H9 (cell line): ENCODE results near the gene DPT. TPM values are rescaled to one million over a fixed set of nuclear protein-coding genes. Genes with fewer than 3 reads are reported as not detected.

Experiments used
- DNase-seq: peaks from one replicate; pipeline ENCODE4 v3.0.0-alpha.2; 2017
- H2AFZ ChIP-seq: one replicate; pipeline ENCODE4 v1.6.1; 2013; ENCODE audit warnings: mild to moderate bottlenecking, low read length, control low read depth, moderate library complexity
- H2AK5ac ChIP-seq: 2 replicates; pipeline ENCODE4 v1.6.1; 2013; ENCODE audit warnings: low read length, control low read depth, mixed read lengths; ENCODE audit not compliant: insufficient read length
- H2BK120ac ChIP-seq: one replicate; pipeline ENCODE4 v1.6.1; 2013; ENCODE audit warnings: low read depth, mild to moderate bottlenecking, low read length, control low read depth, inconsistent platforms; ENCODE audit not compliant: poor library complexity, severe bottlenecking
- H2BK12ac ChIP-seq: 2 replicates; pipeline ENCODE4 v1.6.1; 2013; ENCODE audit warnings: low read length, control low read depth, mixed read lengths, low read depth; ENCODE audit not compliant: insufficient read length
- H2BK15ac ChIP-seq: 2 replicates; pipeline ENCODE4 v1.6.1; 2013; ENCODE audit warnings: low read depth, low read length, control low read depth
- H2BK20ac ChIP-seq: one replicate; pipeline ENCODE4 v1.6.1; 2013; ENCODE audit warnings: low read depth, mild to moderate bottlenecking, low read length, control low read depth, inconsistent platforms; ENCODE audit not compliant: poor library complexity, severe bottlenecking
- H2BK5ac ChIP-seq: 2 replicates; pipeline ENCODE4 v1.6.1; 2013; ENCODE audit warnings: low read length, control low read depth, mixed read lengths; ENCODE audit not compliant: insufficient read length
- H3K14ac ChIP-seq: 2 replicates; pipeline ENCODE4 v1.6.1; 2013; ENCODE audit warnings: low read length, control low read depth; ENCODE audit not compliant: insufficient read depth
- H3K18ac ChIP-seq: 2 replicates; pipeline ENCODE4 v1.6.1; 2013; ENCODE audit warnings: low read depth, mild to moderate bottlenecking, mixed read lengths, low read length, control low read depth; ENCODE audit not compliant: insufficient read length
- H3K23ac ChIP-seq: 2 replicates; pipeline ENCODE4 v1.6.1; 2013; ENCODE audit warnings: low read length, control low read depth, mixed read lengths, low read depth; ENCODE audit not compliant: insufficient read length
- H3K23me2 ChIP-seq: 2 replicates; pipeline ENCODE4 v1.6.1; 2013; ENCODE audit warnings: low read depth, mild to moderate bottlenecking, mixed read lengths, low read length, control low read depth; ENCODE audit not compliant: insufficient read length, poor library complexity, severe bottlenecking
- H3K27ac ChIP-seq: 2 replicates; pipeline ENCODE4 v1.5.1; 2013; ENCODE audit warnings: low read length, control low read depth, mixed read lengths, low read depth; ENCODE audit not compliant: insufficient read length
- H3K27me3 ChIP-seq: 2 replicates; pipeline ENCODE4 v1.6.1; 2013; ENCODE audit warnings: low read length, control low read depth, inconsistent platforms; ENCODE audit not compliant: insufficient read depth
- H3K4ac ChIP-seq: 2 replicates; pipeline ENCODE4 v1.6.1; 2013; ENCODE audit warnings: low read depth, mild to moderate bottlenecking, control low read depth, inconsistent platforms, low read length, moderate library complexity
- H3K4me1 ChIP-seq: 2 replicates; pipeline ENCODE4 v1.6.1; 2013; ENCODE audit warnings: low read length, control low read depth, inconsistent platforms; ENCODE audit not compliant: insufficient read depth
- H3K4me2 ChIP-seq: 2 replicates; pipeline ENCODE4 v1.6.1; 2013; ENCODE audit warnings: low read length, control low read depth, mixed read lengths; ENCODE audit not compliant: insufficient read length, insufficient read depth
- H3K56ac ChIP-seq: 2 replicates; pipeline ENCODE4 v1.6.1; 2013; ENCODE audit warnings: low read depth, mild to moderate bottlenecking, mixed read lengths, low read length, control low read depth; ENCODE audit not compliant: insufficient read length
- H3K79me1 ChIP-seq: 2 replicates; pipeline ENCODE4 v1.6.1; 2013; ENCODE audit warnings: low read depth, mild to moderate bottlenecking, moderate library complexity, low read length, control low read depth, inconsistent platforms; ENCODE audit not compliant: insufficient read depth, poor library complexity, severe bottlenecking
- H3K79me2 ChIP-seq: 2 replicates; pipeline ENCODE4 v1.6.1; 2013; ENCODE audit warnings: low read length, control low read depth, inconsistent platforms; ENCODE audit not compliant: insufficient read depth
- H3K9ac ChIP-seq: 2 replicates; pipeline ENCODE4 v1.6.1; 2013; ENCODE audit warnings: low read length, control low read depth, mixed read lengths; ENCODE audit not compliant: insufficient read length; ENCODE audit errors: extremely low read depth
- H3K9me3 ChIP-seq: one replicate; pipeline ENCODE4 v1.6.1; 2013; ENCODE audit warnings: low read depth, low read length, inconsistent platforms; ENCODE audit not compliant: control insufficient read depth
- H3T11ph ChIP-seq: one replicate; pipeline ENCODE4 v1.6.1; 2013; ENCODE audit warnings: mild to moderate bottlenecking, low read length, control low read depth, inconsistent platforms
- H4K20me1 ChIP-seq: one replicate; pipeline ENCODE4 v1.6.1; 2013; ENCODE audit not compliant: control insufficient read depth, insufficient read length, insufficient read depth
- H4K5ac ChIP-seq: 2 replicates; pipeline ENCODE4 v1.6.1; 2013; ENCODE audit warnings: low read depth, mild to moderate bottlenecking, mixed read lengths, low read length, control low read depth; ENCODE audit not compliant: insufficient read length
- H4K8ac ChIP-seq: replicated peaks from 2 replicates; pipeline ENCODE4 v1.6.1; 2013; ENCODE audit warnings: low read length, control low read depth, mixed read lengths, low read depth; ENCODE audit not compliant: insufficient read length
- H4K91ac ChIP-seq: 2 replicates; pipeline ENCODE4 v1.6.1; 2013; ENCODE audit warnings: low read depth, mild to moderate bottlenecking, moderate library complexity, mixed read lengths, low read length, control low read depth; ENCODE audit not compliant: insufficient read length
- H3K27ac Mint-ChIP-seq, 3 experiments: 2 replicates in 2 of 3; 3 replicates in 1 of 3; pipeline ENCODE4 v1.8.0; 2020 to 2021; ENCODE audit warnings: mixed read lengths in 3 of 3, mild to moderate bottlenecking in 1 of 3, moderate library complexity in 1 of 3
- H3K27me3 Mint-ChIP-seq: 2 replicates; pipeline ENCODE4 v1.8.0; 2021; ENCODE audit warnings: low read depth, mild to moderate bottlenecking, moderate library complexity, mixed read lengths
- H3K36me3 Mint-ChIP-seq, 3 experiments: 2 replicates in 2 of 3; 3 replicates in 1 of 3; pipeline ENCODE4 v1.8.0; 2020 to 2021; ENCODE audit warnings: low read depth in 3 of 3, mixed read lengths in 3 of 3; ENCODE audit not compliant: insufficient read depth in 1 of 3
- H3K4me1 Mint-ChIP-seq, 2 experiments: 2 replicates each; pipeline ENCODE4 v1.8.0; 2020; ENCODE audit warnings: mixed read lengths in 2 of 2
- H3K4me3 Mint-ChIP-seq, 2 experiments: 2 replicates in 1 of 2; 3 replicates in 1 of 2; pipeline ENCODE4 v1.8.0; 2020 to 2021; ENCODE audit warnings: mild to moderate bottlenecking in 2 of 2, mixed read lengths in 2 of 2, moderate library complexity in 1 of 2
- H3K9me3 Mint-ChIP-seq, 2 experiments: 2 replicates in 1 of 2; 3 replicates in 1 of 2; pipeline ENCODE4 v1.8.0; 2020; ENCODE audit warnings: mild to moderate bottlenecking in 2 of 2, mixed read lengths in 2 of 2, moderate library complexity in 1 of 2
- WGBS: extraction: QIAGEN DNeasy Blood & Tissue Kit; methylation state at CpG from one replicate; pipeline ENCODE4 v1.1.7; 2013; ENCODE audit warnings: missing lambda C conversion rate, low lambda C conversion rate, mixed read lengths; ENCODE audit not compliant: insufficient read length; ENCODE audit errors: extremely low coverage; 5-methylcytosine and 5-hydroxymethylcytosine counted together
- total RNA-seq: library from RNA; stranded (reverse); gene quantifications from 2 replicates; pipeline ENCODE4 v1.2.1, GENCODE V29; 2021
- TF ChIP-seq, protein P1 (sequence below): fragments of 200-600 bp; sonication (generic); conservative IDR thresholded peaks from 3 replicates; pipeline ENCODE4 v1.8.0; 2021; ENCODE audit warnings: antibody characterized with exemption, mild to moderate bottlenecking

DPT gene
- total RNA-seq, 1 experiment from 2014 or later = not detected

DNA sequence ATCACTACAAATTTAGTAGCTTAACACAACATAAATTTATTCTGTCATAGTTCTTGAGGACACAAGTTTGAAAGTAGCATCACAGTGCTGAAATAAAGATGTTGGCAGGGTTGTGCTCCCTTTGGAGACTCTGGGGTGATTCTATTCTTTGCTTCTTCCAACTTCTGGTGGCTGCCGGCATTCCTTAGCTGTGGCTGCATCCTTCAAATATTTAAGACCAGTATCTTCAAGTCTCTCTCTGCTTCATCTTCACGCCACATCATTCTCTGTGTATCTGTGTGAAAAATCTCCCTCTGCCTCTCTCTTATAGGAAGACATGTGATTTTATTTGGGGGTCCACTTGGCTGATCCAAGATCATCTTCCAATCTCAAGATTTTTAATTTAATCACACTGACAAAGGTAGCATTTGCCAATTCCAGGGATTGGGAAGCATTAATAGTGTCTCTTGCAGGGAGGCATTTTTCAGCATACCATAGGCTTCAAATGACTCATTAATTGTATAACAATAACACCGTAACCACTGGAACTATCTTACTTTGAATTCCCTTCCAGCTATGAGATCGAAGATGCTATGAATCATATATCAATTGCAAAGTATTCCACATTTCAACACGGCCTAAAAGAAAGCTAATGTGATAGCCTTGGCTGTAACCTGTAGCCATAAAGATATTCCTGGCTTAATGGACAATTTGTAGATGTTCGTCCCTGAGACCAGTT, 74.6 kb downstream of the DPT start:
- Histone ChIP-seq H2BK5ac (no peak overlapping the region), H3K14ac (no peak overlapping the region), H3K4me2 (no peak overlapping the region), H4K91ac (no peak overlapping the region), H2BK12ac (no peak overlapping the region), H3K79me1 (no peaks in the 10 kb centered on the region), H3K79me2 (no peaks in the 10 kb centered on the region), H2BK120ac (no peak overlapping the region), H2BK15ac (no peak overlapping the region), H3K27ac (no peak overlapping the region), H4K5ac (no peak overlapping the region), H2AFZ (no peak overlapping the region), H3K9ac (no peak overlapping the region), H4K8ac (no peak overlapping the region), H3K27me3 (no peaks in the 10 kb centered on the region), H4K20me1 (no peaks in the 10 kb centered on the region), H2BK20ac (no peak overlapping the region), H3K23me2 (no peaks in the 10 kb centered on the region), H3K56ac (no peak overlapping the region), H3K18ac (no peak overlapping the region), H3K9me3 (no peaks in the 10 kb centered on the region), H3T11ph (no peak overlapping the region), H3K4me1 (peaks cover 2% of the 10 kb centered on the region; the same call in 1 of the 2 replicates), H3K23ac (no peak overlapping the region), H3K4ac (no peak overlapping the region), H2AK5ac (no peak overlapping the region)
- no peaks in the 10 kb centered on the region for H3K27me3 Mint-ChIP-seq
- peaks cover 4 to 7% of the 10 kb centered on the region in 2 experiments; a peak in 3 of 4 replicates for H3K4me1 Mint-ChIP-seq
- H3K4me3 Mint-ChIP-seq = no peak overlapping the region
- H3K27ac Mint-ChIP-seq = no peak overlapping the region
- no CpG with 5 or more reads among the region's 6 CpGs for WGBS
- TF ChIP-seq, protein P1, sequence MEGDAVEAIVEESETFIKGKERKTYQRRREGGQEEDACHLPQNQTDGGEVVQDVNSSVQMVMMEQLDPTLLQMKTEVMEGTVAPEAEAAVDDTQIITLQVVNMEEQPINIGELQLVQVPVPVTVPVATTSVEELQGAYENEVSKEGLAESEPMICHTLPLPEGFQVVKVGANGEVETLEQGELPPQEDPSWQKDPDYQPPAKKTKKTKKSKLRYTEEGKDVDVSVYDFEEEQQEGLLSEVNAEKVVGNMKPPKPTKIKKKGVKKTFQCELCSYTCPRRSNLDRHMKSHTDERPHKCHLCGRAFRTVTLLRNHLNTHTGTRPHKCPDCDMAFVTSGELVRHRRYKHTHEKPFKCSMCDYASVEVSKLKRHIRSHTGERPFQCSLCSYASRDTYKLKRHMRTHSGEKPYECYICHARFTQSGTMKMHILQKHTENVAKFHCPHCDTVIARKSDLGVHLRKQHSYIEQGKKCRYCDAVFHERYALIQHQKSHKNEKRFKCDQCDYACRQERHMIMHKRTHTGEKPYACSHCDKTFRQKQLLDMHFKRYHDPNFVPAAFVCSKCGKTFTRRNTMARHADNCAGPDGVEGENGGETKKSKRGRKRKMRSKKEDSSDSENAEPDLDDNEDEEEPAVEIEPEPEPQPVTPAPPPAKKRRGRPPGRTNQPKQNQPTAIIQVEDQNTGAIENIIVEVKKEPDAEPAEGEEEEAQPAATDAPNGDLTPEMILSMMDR = no peak
- H3K9me3 Mint-ChIP-seq = no peaks in the 10 kb centered on the region
- H3K36me3 Mint-ChIP-seq = no peaks in the 10 kb centered on the region
- DNase-seq = no peak
